Neural progenitor cell (in vitro differentiated cells): ENCODE measurements around the gene AHNAK2. TPM values are rescaled to one million over a fixed set of nuclear protein-coding genes. Genes with fewer than 3 reads are reported as not detected.

Experiments
- DNase-seq: peaks from one replicate; pipeline ENCODE4 v3.0.0-alpha.2; 2016; ENCODE audit warnings: low spot score
- H2AFZ ChIP-seq: fragments of 200-600 bp; sonication (generic); replicated peaks from 2 replicates; pipeline ENCODE4 v1.6.1; 2016; ENCODE audit warnings: antibody characterized with exemption
- H3F3A ChIP-seq: fragments of 200-600 bp; sonication (generic); 2 replicates; pipeline ENCODE4 v1.6.1; 2016; ENCODE audit warnings: antibody characterized with exemption, low read depth
- H3K27ac ChIP-seq: fragments of 200-600 bp; sonication (generic); 2 replicates; pipeline ENCODE4 v1.5.1; 2016; ENCODE audit warnings: mild to moderate bottlenecking
- H3K27me3 ChIP-seq: fragments of 200-600 bp; sonication (generic); 2 replicates; pipeline ENCODE4 v1.6.1; 2016; ENCODE audit warnings: mild to moderate bottlenecking, moderate library complexity
- H3K36me3 ChIP-seq: fragments of 200-600 bp; sonication (generic); 2 replicates; pipeline ENCODE4 v1.5.1; 2016
- H3K4me1 ChIP-seq: fragments of 200-600 bp; sonication (generic); 2 replicates; pipeline ENCODE4 v1.6.1; 2016; ENCODE audit warnings: mixed run types
- H3K4me2 ChIP-seq: fragments of 200-600 bp; sonication (generic); 2 replicates; pipeline ENCODE4 v1.6.1; 2016
- H3K4me3 ChIP-seq: fragments of 200-600 bp; sonication (generic); 2 replicates; pipeline ENCODE4 v1.5.1; 2016
- H3K79me2 ChIP-seq: fragments of 200-600 bp; sonication (generic); 2 replicates; pipeline ENCODE4 v1.6.1; 2016; ENCODE audit warnings: low read depth
- H3K9ac ChIP-seq: fragments of 200-600 bp; sonication (generic); 2 replicates; pipeline ENCODE4 v1.6.1; 2016
- H3K9me3 ChIP-seq: fragments of 200-600 bp; sonication (generic); 2 replicates; pipeline ENCODE4 v1.5.1; 2016; ENCODE audit warnings: low read depth
- H4K20me1 ChIP-seq: fragments of 200-600 bp; sonication (generic); 2 replicates; pipeline ENCODE4 v1.6.1; 2016; ENCODE audit warnings: low read depth
- H3K27ac Mint-ChIP-seq: 3 replicates; pipeline ENCODE4 v1.8.0; 2021; ENCODE audit warnings: mixed read lengths
- H3K27me3 Mint-ChIP-seq: 2 replicates; pipeline ENCODE4 v1.8.0; 2022; ENCODE audit warnings: low read depth, mild to moderate bottlenecking, inconsistent platforms, moderate library complexity, mixed read lengths; ENCODE audit not compliant: insufficient read depth
- H3K36me3 Mint-ChIP-seq: 3 replicates; pipeline ENCODE4 v1.8.0; 2021; ENCODE audit warnings: mixed read lengths
- H3K4me1 Mint-ChIP-seq: 3 replicates; pipeline ENCODE4 v1.8.0; 2021; ENCODE audit warnings: mixed read lengths
- H3K4me3 Mint-ChIP-seq: 3 replicates; pipeline ENCODE4 v1.8.0; 2021; ENCODE audit warnings: mild to moderate bottlenecking, moderate library complexity, mixed read lengths
- H3K9me3 Mint-ChIP-seq: 3 replicates; pipeline ENCODE4 v1.8.0; 2020; ENCODE audit warnings: mixed read lengths
- EZH2 ChIP-seq: fragments of 200-600 bp; sonication (generic); IDR thresholded peaks from 2 replicates; pipeline ENCODE4 v1.6.1; 2017; ENCODE audit warnings: antibody characterized with exemption, mild to moderate bottlenecking, moderate library complexity
- EZH2phosphoT487 ChIP-seq: fragments of 200-600 bp; sonication (generic); IDR thresholded peaks from 2 replicates; pipeline ENCODE4 v1.6.1; 2017; ENCODE audit warnings: antibody characterized with exemption
- total RNA-seq: library from RNA; depleted of rRNA; stranded (reverse); fragments of >200 nt; gene quantifications from 2 replicates; pipeline ENCODE4 v1.2.3, GENCODE V29; 2015; ENCODE audit warnings: low replicate concordance
- TF ChIP-seq, protein P1 (sequence below): fragments of 200-600 bp; sonication (generic); IDR thresholded peaks from 2 replicates; pipeline ENCODE4 v1.5.1; 2017; ENCODE audit warnings: antibody characterized with exemption, mild to moderate bottlenecking

The AHNAK2 gene
- total RNA-seq, 1 donor from 2014 or later: 0.77 TPM

DNA sequence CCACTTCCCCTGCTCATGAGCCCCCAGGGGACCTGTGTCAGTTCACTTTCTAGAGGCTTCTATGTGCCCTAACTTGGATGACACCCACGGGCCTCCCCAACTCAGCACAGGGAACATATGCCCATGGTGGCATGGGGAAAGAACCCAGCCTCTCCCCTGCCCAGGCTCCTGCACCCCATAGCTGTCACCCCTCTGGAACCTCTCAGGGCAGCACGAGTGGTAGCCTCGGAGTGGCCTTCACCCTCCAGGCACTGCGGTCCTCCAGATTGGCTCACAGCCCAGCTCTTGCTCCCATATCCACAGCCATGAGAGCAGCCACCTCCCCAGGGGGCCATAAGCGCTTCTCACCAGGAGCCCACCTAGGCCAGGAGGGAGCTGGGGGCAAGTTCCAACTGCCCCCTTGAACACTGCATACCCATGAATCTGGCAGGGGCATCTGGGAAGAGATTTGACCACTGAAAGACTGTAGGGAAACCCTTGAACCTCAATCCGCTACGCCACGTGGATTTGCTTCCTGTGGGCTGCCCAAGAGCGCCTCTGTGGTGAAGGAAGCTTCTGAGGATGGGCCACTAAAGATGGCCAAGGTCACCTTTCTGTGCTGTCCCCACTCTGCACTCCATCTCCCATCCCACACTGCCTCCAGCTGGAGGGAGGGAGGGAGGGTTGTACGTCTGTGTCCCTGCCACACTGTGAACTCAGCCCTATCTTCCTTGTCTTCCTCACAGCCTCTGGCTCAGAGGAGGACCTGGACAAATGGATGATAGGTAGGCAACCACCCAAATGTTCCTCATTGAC, 41.6 kb downstream of the AHNAK2 start:
- Histone ChIP-seq H4K20me1 (peaks cover 10% of the 10 kb centered on the region), H2AFZ (no peak overlapping the region), H3K79me2 (no peaks in the 10 kb centered on the region), H3K4me1 (peaks cover 13% of the 10 kb centered on the region), H3K36me3 (no peaks in the 10 kb centered on the region), H3K9ac (no peak overlapping the region), H3F3A (peaks cover 15% of the 10 kb centered on the region), H3K27ac (no peak overlapping the region), H3K4me3 (no peak overlapping the region), H3K4me2 (no peak overlapping the region), H3K9me3 (no peaks in the 10 kb centered on the region), H3K27me3 (peaks cover 87% of the 10 kb centered on the region)
- H3K27ac Mint-ChIP-seq: no peak overlapping the region
- peaks cover 26% of the 10 kb centered on the region for H3K27me3 Mint-ChIP-seq
- DNase-seq: no peak
- H3K9me3 Mint-ChIP-seq: peaks cover 11% of the 10 kb centered on the region
- H3K4me3 Mint-ChIP-seq: no peak overlapping the region
- no peak for TF ChIP-seq EZH2
- TF ChIP-seq, protein P1, sequence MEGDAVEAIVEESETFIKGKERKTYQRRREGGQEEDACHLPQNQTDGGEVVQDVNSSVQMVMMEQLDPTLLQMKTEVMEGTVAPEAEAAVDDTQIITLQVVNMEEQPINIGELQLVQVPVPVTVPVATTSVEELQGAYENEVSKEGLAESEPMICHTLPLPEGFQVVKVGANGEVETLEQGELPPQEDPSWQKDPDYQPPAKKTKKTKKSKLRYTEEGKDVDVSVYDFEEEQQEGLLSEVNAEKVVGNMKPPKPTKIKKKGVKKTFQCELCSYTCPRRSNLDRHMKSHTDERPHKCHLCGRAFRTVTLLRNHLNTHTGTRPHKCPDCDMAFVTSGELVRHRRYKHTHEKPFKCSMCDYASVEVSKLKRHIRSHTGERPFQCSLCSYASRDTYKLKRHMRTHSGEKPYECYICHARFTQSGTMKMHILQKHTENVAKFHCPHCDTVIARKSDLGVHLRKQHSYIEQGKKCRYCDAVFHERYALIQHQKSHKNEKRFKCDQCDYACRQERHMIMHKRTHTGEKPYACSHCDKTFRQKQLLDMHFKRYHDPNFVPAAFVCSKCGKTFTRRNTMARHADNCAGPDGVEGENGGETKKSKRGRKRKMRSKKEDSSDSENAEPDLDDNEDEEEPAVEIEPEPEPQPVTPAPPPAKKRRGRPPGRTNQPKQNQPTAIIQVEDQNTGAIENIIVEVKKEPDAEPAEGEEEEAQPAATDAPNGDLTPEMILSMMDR: no peak
- TF ChIP-seq EZH2phosphoT487: no peak
- H3K4me1 Mint-ChIP-seq: peaks cover 4% of the 10 kb centered on the region
- no peaks in the 10 kb centered on the region for H3K36me3 Mint-ChIP-seq

DNA sequence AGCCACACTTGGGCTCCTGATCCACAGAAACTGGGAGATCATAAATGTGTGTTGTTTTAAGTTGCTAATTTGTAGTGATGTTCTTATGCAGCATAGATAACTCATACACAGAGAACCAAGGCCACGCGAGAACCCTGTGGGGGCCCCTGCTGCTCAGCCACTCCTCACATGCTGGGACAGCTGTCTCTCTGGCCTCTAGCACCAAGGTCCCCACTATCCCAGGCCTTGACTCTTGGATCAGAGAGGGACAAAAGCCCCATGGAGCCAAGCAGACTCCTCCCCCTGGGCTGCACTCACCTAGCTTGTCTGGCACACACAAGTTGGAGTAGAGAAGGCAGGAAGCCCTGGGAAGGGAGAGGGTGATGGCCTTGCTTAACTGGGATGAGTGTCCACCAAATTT, 42.2 kb downstream of the AHNAK2 start:
- no peaks in the 10 kb centered on the region for H3K36me3 ChIP-seq
- H3K4me3 Mint-ChIP-seq: no peak overlapping the region
- peaks cover 15% of the 10 kb centered on the region for H3F3A ChIP-seq
- H3K9me3 Mint-ChIP-seq: peaks cover 11% of the 10 kb centered on the region
- no peak for DNase-seq
- H3K27ac Mint-ChIP-seq: no peak overlapping the region
- H3K9me3 ChIP-seq: no peaks in the 10 kb centered on the region
- H3K4me3 ChIP-seq: no peak overlapping the region
- peaks cover 4% of the 10 kb centered on the region for H3K4me1 Mint-ChIP-seq
- no peaks in the 10 kb centered on the region for H3K36me3 Mint-ChIP-seq
- H3K27me3 ChIP-seq: peaks cover 93% of the 10 kb centered on the region
- peaks cover 13% of the 10 kb centered on the region for H3K4me1 ChIP-seq
- H3K27me3 Mint-ChIP-seq: peaks cover 28% of the 10 kb centered on the region
- no peak overlapping the region for H3K9ac ChIP-seq
- peaks cover 10% of the 10 kb centered on the region for H4K20me1 ChIP-seq
- no peaks in the 10 kb centered on the region for H3K79me2 ChIP-seq
- no peak overlapping the region for H2AFZ ChIP-seq
- no peak overlapping the region for H3K27ac ChIP-seq
- TF ChIP-seq, protein P1: no peak
- TF ChIP-seq EZH2phosphoT487 (no peak), EZH2 (no peak)
- no peak overlapping the region for H3K4me2 ChIP-seq

DNA sequence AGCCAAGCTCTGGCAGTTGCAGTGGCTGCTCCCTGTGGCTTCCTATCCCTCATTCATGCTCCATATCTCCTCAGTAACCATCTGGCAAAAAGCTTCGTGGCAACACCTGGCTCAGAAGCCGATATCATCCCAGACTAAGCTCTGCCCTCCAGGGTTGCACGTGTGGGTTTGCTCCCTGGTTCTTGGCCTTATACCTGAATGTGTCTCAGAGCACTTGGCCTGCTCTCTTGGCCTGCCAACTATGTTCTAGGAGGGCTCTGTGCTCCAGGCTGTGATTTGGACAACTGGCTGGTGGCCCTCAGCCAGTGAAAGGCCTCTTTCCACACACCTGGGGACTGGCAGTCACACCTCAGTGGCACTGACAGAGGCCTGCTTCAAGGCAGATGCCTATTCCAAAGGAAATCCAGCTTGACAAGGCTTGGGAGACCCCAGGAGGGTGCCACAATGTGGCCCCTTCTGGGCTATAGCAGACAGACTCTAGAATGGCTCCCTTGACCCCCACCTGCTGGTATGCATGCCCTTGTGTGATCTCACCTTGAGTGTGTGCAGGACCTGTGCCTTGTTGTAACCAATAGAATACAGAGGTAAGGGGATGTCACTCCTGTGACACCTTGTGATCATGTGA, 43.0 kb downstream of the AHNAK2 start:
- Histone ChIP-seq H3K36me3 (no peaks in the 10 kb centered on the region), H2AFZ (no peak overlapping the region), H3K27me3 (peaks cover 97% of the 10 kb centered on the region), H3K9ac (no peak overlapping the region), H3K79me2 (no peaks in the 10 kb centered on the region), H3K4me2 (no peak overlapping the region), H3K9me3 (no peaks in the 10 kb centered on the region), H3K27ac (no peak overlapping the region), H4K20me1 (peaks cover 10% of the 10 kb centered on the region), H3K4me3 (no peak overlapping the region), H3K4me1 (peaks cover 13% of the 10 kb centered on the region), H3F3A (peaks cover 15% of the 10 kb centered on the region)
- DNase-seq: no peak
- Mint-ChIP-seq H3K36me3 (no peaks in the 10 kb centered on the region), H3K27ac (no peak overlapping the region), H3K4me1 (peaks cover 4% of the 10 kb centered on the region), H3K4me3 (peak overlapping the region; percentile 79), H3K27me3 (peaks cover 28% of the 10 kb centered on the region), H3K9me3 (peaks cover 8% of the 10 kb centered on the region)
- TF ChIP-seq EZH2 (no peak), EZH2phosphoT487 (no peak)
- TF ChIP-seq, protein P1: no peak
